ENCODE results near the gene ZBTB40.

The ZBTB40 gene

GRCh38 chr1:22529901-22530621 lies 78.4 kb downstream of the ZBTB40 start:
- DNase-seq = no peak

GRCh38 chr1:22530715-22531114 lies 79.1 kb downstream of the ZBTB40 start:
- TF ChIP-seq POLR2A (IDR thresholded peaks at IDR 0.05; ENCODE audit: low read length) (no peak), GATA1 (IDR thresholded peaks at IDR 0.05; ENCODE audit: low read depth, low read length) (no peak)
- no peak for DNase-seq

More at GRCh38 chr1:22529901-22530621, 78.4 kb downstream of the ZBTB40 start:
- TF ChIP-seq POLR2A (IDR thresholded peaks at IDR 0.05; ENCODE audit: low read length) (no peak), GATA1 (IDR thresholded peaks at IDR 0.05; ENCODE audit: low read depth, low read length) (no peak)

DNA sequence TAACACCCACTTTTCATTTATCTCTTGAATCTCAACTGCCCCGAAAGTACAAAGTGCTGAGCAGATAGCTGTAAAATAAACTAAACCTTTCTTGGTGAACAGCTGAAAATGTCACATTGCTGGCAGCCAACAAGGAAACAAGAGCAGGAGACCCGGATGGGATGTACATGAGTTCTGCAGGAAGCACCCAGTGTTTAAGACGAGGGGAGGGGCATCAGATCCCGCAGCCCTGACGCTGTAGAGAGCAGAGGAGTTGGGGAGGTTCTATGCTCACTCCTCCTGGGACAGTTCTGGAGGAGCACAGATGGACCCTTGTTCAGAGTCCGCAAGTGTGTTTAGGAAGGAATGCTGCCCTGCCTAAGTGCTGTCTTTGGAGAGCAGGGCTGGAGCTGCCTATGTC lies 79.6 kb downstream of the ZBTB40 start:
- no peak for DNase-seq
- no peak for TF ChIP-seq POLR2A (IDR thresholded peaks at IDR 0.05; ENCODE audit: low read length)
- TF ChIP-seq GATA1 (IDR thresholded peaks at IDR 0.05; ENCODE audit: low read depth, low read length) = no peak

GRCh38 chr1:22533244-22533895 lies 81.7 kb downstream of the ZBTB40 start:
- TF ChIP-seq GATA1 (IDR thresholded peaks at IDR 0.05; ENCODE audit: low read depth, low read length) (no peak), POLR2A (IDR thresholded peaks at IDR 0.05; ENCODE audit: low read length) (no peak)
- DNase-seq = no peak

DNA sequence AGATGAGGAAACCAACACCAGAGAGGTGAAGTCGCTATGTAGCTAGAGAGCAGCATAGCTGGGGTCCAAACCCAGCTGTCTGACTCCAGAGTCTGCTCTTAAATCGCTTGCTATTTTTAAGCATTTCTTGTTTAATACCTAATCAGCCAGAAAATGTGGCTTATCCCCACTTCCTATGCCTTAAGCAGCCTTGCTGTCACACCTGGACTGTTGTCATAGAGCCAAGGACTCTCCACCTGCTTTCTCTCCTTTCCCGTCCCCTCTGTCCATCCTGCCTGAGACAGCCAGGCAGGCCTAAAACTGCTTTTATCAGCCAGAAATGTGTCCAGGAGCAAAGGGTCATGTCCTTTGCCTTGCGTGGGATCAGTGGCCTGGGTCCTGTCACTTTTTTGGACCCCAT lies 83.3 kb downstream of the ZBTB40 start:
- TF ChIP-seq POLR2A (IDR thresholded peaks at IDR 0.05; ENCODE audit: low read length) (no peak), GATA1 (IDR thresholded peaks at IDR 0.05; ENCODE audit: low read depth, low read length) (no peak)
- DNase-seq = no peak

- TF ChIP-seq GATA1 (IDR thresholded peaks at IDR 0.05; ENCODE audit: low read depth, low read length) (no peak), POLR2A (IDR thresholded peaks at IDR 0.05; ENCODE audit: low read length) (no peak)
- no peak for DNase-seq
Measured at GRCh38 chr1:22535399-22535798, 83.7 kb downstream of the ZBTB40 start.

GRCh38 chr1:22536506-22536905 lies 84.9 kb downstream of the ZBTB40 start:
- TF ChIP-seq GATA1 (IDR thresholded peaks at IDR 0.05; ENCODE audit: low read depth, low read length) (no peak), POLR2A (IDR thresholded peaks at IDR 0.05; ENCODE audit: low read length) (no peak)
- DNase-seq = no peak

GRCh38 chr1:22537441-22538139 lies 85.9 kb downstream of the ZBTB40 start:
- TF ChIP-seq GATA1 (IDR thresholded peaks at IDR 0.05; ENCODE audit: low read depth, low read length) (no peak), POLR2A (IDR thresholded peaks at IDR 0.05; ENCODE audit: low read length) (no peak)
- no peak for DNase-seq

DNA sequence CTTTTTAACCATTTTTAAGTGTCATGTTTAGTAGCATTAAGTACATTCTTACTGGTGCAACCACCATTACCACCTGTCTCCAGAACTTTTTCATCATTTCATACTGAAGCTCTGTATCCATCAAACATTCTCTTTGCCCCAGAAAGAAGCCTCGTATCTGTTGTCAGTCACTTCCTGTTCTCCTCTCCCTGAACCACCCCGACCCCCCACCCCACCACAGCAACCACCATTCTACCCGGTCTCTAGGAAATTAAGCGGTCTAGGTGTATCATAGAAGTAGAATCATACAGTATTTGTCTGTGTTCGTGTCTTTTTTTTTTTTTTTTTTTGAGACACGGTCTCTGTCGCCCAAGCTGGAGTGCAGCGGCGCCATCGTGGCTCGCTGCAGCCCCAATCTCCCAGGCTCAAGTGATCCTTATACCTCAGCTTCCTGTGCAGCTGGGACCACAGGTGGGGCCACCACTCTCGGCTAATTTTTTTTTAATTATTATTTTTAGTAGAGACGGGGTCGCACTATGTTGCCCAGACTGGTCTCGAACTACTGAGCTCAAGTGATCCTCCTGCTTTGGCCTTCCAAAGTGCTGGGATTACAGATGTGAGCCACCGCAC lies 88.0 kb downstream of the ZBTB40 start:
- TF ChIP-seq GATA1 (IDR thresholded peaks at IDR 0.05; ENCODE audit: low read depth, low read length) (no peak), POLR2A (IDR thresholded peaks at IDR 0.05; ENCODE audit: low read length) (no peak)
- DNase-seq = no peak

DNA sequence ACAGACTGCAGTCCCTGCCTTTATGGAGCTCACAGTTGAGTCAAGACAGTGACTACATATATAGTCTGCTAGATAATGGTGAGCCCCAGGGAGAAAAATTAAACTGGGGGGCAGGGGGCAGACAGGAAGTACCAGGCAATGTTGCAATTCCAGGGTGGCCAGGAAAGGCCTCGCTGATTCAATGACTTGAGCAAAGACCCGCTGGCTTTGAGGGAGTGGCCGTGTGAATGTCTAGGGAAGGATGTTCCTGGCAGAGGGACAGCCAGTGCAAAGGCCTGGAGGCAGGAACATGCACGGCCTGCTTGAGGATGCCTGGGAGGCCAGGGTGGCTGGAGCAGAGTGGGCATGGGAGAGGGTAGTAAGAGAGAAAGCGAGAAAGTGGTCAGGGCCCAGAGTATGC lies 88.7 kb downstream of the ZBTB40 start:
- TF ChIP-seq GATA1 (IDR thresholded peaks at IDR 0.05; ENCODE audit: low read depth, low read length) (no peak), POLR2A (IDR thresholded peaks at IDR 0.05; ENCODE audit: low read length) (no peak)
- DNase-seq = no peak

GRCh38 chr1:22542886-22543285 lies 91.2 kb downstream of the ZBTB40 start:
- no peak for DNase-seq
- TF ChIP-seq GATA1 (IDR thresholded peaks at IDR 0.05; ENCODE audit: low read depth, low read length) = no peak
- no peak for TF ChIP-seq POLR2A (IDR thresholded peaks at IDR 0.05; ENCODE audit: low read length)

DNA sequence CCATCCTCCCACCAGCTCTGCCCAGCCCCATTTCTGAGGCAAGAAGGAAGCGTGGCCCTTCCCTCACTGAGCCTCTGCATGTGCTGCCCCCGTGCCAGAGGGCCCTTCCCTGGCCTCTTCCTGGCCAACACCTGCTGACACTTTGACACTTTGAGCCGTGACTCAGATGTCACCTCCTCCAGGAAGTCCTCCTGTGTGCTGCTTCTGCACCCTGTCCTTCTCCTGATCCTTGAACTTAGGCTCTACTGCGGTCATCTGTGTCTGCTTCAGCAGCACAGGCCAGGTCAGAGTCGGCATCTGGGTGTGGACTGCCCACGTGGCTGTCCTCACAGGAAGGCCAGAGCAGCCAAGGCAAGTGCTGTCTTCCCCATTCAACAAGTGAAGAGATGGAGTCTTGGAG lies 92.0 kb downstream of the ZBTB40 start:
- no peak for TF ChIP-seq GATA1 (IDR thresholded peaks at IDR 0.05; ENCODE audit: low read depth, low read length)
- DNase-seq = no peak

GRCh38 chr1:22544606-22545005 lies 93.0 kb downstream of the ZBTB40 start:
- no peak for TF ChIP-seq POLR2A (IDR thresholded peaks at IDR 0.05; ENCODE audit: low read length)
- TF ChIP-seq GATA1 (IDR thresholded peaks at IDR 0.05; ENCODE audit: low read depth, low read length) = no peak
- DNase-seq = no peak

GRCh38 chr1:22545141-22545540 lies 93.5 kb downstream of the ZBTB40 start:
- TF ChIP-seq POLR2A (IDR thresholded peaks at IDR 0.05; ENCODE audit: low read length) (no peak), GATA1 (IDR thresholded peaks at IDR 0.05; ENCODE audit: low read depth, low read length) (no peak)
- DNase-seq = no peak

Data from erythroblast (primary cell).